B cell (primary cell): ENCODE measurements around the gene MAN2A2.

Source experiments
- CTCF ChIP-seq: fragments of 200-600 bp; IDR thresholded peaks from one replicate; pipeline ENCODE4 v1.8.0; 2022; ENCODE audit warnings: antibody characterized with exemption, mild to moderate bottlenecking
- EZH2 ChIP-seq: IDR thresholded peaks from 2 replicates; pipeline ENCODE4 v1.6.1; 2012; ENCODE audit warnings: borderline replicate concordance, low read depth, mild to moderate bottlenecking, moderate library complexity, low read length; ENCODE audit not compliant: insufficient read depth, poor library complexity, severe bottlenecking

GRCh38 chr15:90889313-90889730 lies 13.8 kb upstream of the MAN2A2 start:
- TF ChIP-seq CTCF (no peak), EZH2 (no peak)
